ENCODE results near the gene MDM2. TPM values are rescaled to one million over a fixed set of nuclear protein-coding genes. Genes with fewer than 3 reads are reported as not detected.
A peak's percentile ranks its signal among the peaks of the same experiment; 100 is the strongest.

MDM2 gene
- total and polyA plus RNA-seq, 2 donors (not counting 3 experiments of a cell fraction or from before 2014, with no cell fraction given) = 16.7 to 270 TPM

DNA sequence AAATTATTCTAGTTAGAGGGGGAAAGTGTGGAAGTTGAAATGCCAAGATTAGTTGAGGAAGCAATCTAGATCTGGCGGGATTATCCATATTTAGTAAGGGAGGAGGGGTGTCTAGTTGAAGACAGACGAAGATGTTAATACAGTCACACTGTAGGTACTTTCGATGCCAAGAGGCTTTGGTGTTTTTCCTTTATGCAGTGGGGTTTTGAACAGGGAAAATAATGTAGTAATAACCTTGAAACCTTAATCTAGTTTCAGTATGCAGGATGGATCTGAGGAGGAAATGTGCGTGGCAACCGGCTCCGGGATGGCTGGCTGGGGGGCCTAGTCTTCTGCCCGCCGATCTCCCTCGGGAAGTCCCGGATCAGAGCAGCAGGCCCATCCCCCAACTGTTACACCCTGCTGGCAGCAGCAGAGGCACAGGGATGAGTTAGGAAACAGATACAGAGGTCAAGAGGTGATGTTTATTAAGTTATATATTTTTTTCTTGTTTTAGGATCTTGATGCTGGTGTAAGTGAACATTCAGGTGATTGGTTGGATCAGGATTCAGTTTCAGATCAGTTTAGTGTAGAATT is 27.4 kb downstream of the MDM2 start:
- FAIRE-seq = no peak
- Histone ChIP-seq H3K9ac (replicated peaks; ENCODE audit: extremely low read depth, insufficient read depth, low read length) (no peak overlapping the region), H3K27me3 (ENCODE audit: control insufficient read depth in 2 of 2, insufficient read depth in 2 of 2, low read length in 2 of 2) (no peaks in the 10 kb centered on the region), H3K4me2 (ENCODE audit: insufficient read depth, low read length) (no peak overlapping the region), H3K4me3 (replicated peaks in 1 of 3; ENCODE audit: insufficient read depth in 1 of 3, low read depth in 1 of 3, low read length in 3 of 3) (no peak overlapping the region), H3K27ac (ENCODE audit: insufficient read depth, low read depth, low read length) (no peak overlapping the region), H3K9me3 (replicated peaks; ENCODE audit: control insufficient read depth, insufficient read depth, low read length) (no peaks in the 10 kb centered on the region), H4K20me1 (replicated peaks; ENCODE audit: control insufficient read depth, extremely low read depth, insufficient read depth, low read length) (peaks cover 4% of the 10 kb centered on the region), H3K4me1 (ENCODE audit: control insufficient read depth, extremely low read depth, insufficient read depth, low read length) (no peaks in the 10 kb centered on the region), H3K36me3 (ENCODE audit: control insufficient read depth in 2 of 2, extremely low read depth in 1 of 2, insufficient read depth in 2 of 2, low read length in 2 of 2) (peaks cover 25 to 56% of the 10 kb centered on the region in 2 experiments), H2AFZ (ENCODE audit: low read depth, low read length) (no peak overlapping the region), H3K79me2 (ENCODE audit: control insufficient read depth, insufficient read depth, low read length) (peaks cover 19% of the 10 kb centered on the region), H3K9me1 (replicated peaks; ENCODE audit: control insufficient read depth, extremely low read depth, insufficient read depth, low read length) (no peaks in the 10 kb centered on the region)
- BruUV-seq (replicated peaks) = no TSS peak
- intact Hi-C loops (cut with micrococcal nuclease) (no loop called here), dilution Hi-C loops (cut with MboI; ENCODE audit: extremely low pct_ligation_motif_present, low sequenced_read_pairs) (no loop called here)
- no peak for DNase-seq (ENCODE audit: low read depth, low spot score)
- ChIA-PET CTCF (no interaction called here), POLR2A (interaction anchor here (0.6 kb wide), 1 partner anchor 17 kb away, joined by 5 read pairs; no protein-coding TSS in a partner anchor)
- TF ChIP-seq POLR2A (IDR thresholded peaks at IDR 0.05; ENCODE audit: low read depth, low read length) (peak; percentile 32), EZH2 (IDR thresholded peaks at IDR 0.05; ENCODE audit: borderline replicate concordance, low read depth, low read length, severe bottlenecking) (no peak)

DNA sequence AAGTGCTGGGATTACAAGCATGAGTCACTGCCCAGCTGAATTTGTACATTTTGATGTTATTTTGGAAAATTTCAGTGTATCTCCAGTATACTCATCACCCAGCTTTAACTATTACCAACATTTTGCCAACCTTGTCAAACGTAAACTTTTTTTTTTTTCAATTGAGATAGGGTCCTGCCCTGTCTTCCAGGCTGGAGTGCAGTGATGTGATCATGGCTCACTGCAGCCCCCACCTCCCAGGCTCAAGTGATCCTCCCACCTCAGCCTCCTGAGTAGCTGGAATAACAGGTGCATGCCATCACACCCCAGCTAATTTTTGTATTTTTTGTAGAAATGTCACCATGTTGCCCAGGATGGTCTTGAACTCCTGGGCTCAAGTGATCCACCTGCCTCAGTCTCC is 29.2 kb downstream of the MDM2 start:
- H4K20me1 ChIP-seq (replicated peaks; ENCODE audit: control insufficient read depth, extremely low read depth, insufficient read depth, low read length) = peaks cover 8% of the 10 kb centered on the region
- peaks cover 12% of the 10 kb centered on the region for H3K79me2 ChIP-seq (ENCODE audit: control insufficient read depth, insufficient read depth, low read length)
- dilution Hi-C loops (cut with MboI; ENCODE audit: extremely low pct_ligation_motif_present, low sequenced_read_pairs) = no loop called here

More for the DNA sequence above, 29.2 kb downstream of the MDM2 start:
- Histone ChIP-seq H3K36me3 (ENCODE audit: control insufficient read depth in 2 of 2, extremely low read depth in 1 of 2, insufficient read depth in 2 of 2, low read length in 2 of 2) (peaks cover 21 to 52% of the 10 kb centered on the region in 2 experiments), H3K9ac (replicated peaks; ENCODE audit: extremely low read depth, insufficient read depth, low read length) (no peak overlapping the region), H3K27me3 (ENCODE audit: control insufficient read depth in 2 of 2, insufficient read depth in 2 of 2, low read length in 2 of 2) (no peaks in the 10 kb centered on the region), H3K4me1 (ENCODE audit: control insufficient read depth, extremely low read depth, insufficient read depth, low read length) (no peaks in the 10 kb centered on the region), H3K4me3 (replicated peaks in 1 of 3; ENCODE audit: insufficient read depth in 1 of 3, low read depth in 1 of 3, low read length in 3 of 3) (no peak overlapping the region), H2AFZ (ENCODE audit: low read depth, low read length) (no peak overlapping the region), H3K9me1 (replicated peaks; ENCODE audit: control insufficient read depth, extremely low read depth, insufficient read depth, low read length) (no peaks in the 10 kb centered on the region), H3K27ac (ENCODE audit: insufficient read depth, low read depth, low read length) (no peak overlapping the region), H3K9me3 (replicated peaks; ENCODE audit: control insufficient read depth, insufficient read depth, low read length) (no peaks in the 10 kb centered on the region), H3K4me2 (ENCODE audit: insufficient read depth, low read length) (no peak overlapping the region)
- intact Hi-C loops (cut with micrococcal nuclease) = no loop called here
- BruUV-seq (replicated peaks) = no TSS peak
- ChIA-PET POLR2A (no interaction called here), CTCF (no interaction called here)
- no peak for DNase-seq (ENCODE audit: low read depth, low spot score)
- FAIRE-seq = no peak
- TF ChIP-seq FOS (IDR thresholded peaks at IDR 0.05; ENCODE audit: borderline replicate concordance, insufficient read depth, low read length) (no peak), POLR2AphosphoS5 (IDR thresholded peaks at IDR 0.05; ENCODE audit: insufficient read depth, low read depth, low read length) (no peak), POLR2A (IDR thresholded peaks at IDR 0.05; ENCODE audit: low read depth, low read length) (no peak), GATA2 (IDR thresholded peaks at IDR 0.05; ENCODE audit: insufficient read depth, insufficient read length, low read depth, low read length) (no peak), MYC (IDR thresholded peaks at IDR 0.05; ENCODE audit: low read depth, low read length) (no peak)
- TF ChIP-seq, protein P1, sequence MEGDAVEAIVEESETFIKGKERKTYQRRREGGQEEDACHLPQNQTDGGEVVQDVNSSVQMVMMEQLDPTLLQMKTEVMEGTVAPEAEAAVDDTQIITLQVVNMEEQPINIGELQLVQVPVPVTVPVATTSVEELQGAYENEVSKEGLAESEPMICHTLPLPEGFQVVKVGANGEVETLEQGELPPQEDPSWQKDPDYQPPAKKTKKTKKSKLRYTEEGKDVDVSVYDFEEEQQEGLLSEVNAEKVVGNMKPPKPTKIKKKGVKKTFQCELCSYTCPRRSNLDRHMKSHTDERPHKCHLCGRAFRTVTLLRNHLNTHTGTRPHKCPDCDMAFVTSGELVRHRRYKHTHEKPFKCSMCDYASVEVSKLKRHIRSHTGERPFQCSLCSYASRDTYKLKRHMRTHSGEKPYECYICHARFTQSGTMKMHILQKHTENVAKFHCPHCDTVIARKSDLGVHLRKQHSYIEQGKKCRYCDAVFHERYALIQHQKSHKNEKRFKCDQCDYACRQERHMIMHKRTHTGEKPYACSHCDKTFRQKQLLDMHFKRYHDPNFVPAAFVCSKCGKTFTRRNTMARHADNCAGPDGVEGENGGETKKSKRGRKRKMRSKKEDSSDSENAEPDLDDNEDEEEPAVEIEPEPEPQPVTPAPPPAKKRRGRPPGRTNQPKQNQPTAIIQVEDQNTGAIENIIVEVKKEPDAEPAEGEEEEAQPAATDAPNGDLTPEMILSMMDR (IDR thresholded peaks at IDR 0.05; ENCODE audit: extremely low read depth in 1 of 2, insufficient read depth in 1 of 2, low read depth in 1 of 2, low read length in 2 of 2) = no peak
- TF ChIP-seq, protein P2, sequence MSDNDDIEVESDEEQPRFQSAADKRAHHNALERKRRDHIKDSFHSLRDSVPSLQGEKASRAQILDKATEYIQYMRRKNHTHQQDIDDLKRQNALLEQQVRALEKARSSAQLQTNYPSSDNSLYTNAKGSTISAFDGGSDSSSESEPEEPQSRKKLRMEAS (IDR thresholded peaks at IDR 0.05; ENCODE audit: insufficient read depth, insufficient read length) = no peak
